Neural cell (in vitro differentiated cells): ENCODE data around the gene IFT122. TPM values are rescaled to one million over a fixed set of nuclear protein-coding genes. Genes with fewer than 3 reads are reported as not detected.

Source experiments
- H2AFZ ChIP-seq: fragments of 200-600, 300-800 bp; sonication (generic), shearing (Covaris generic); 2 replicates; pipeline ENCODE4 v1.6.0; 2014; ENCODE audit warnings: low read depth, mild to moderate bottlenecking, antibody characterized with exemption, low read length, moderate library complexity
- H3F3A ChIP-seq: fragments of 200-600 bp; shearing (Covaris generic); 2 replicates; pipeline ENCODE4 v1.6.1; 2016; ENCODE audit warnings: mild to moderate bottlenecking, moderate library complexity, mixed read lengths, antibody characterized with exemption, low read length; ENCODE audit not compliant: insufficient read depth, poor library complexity, severe bottlenecking
- H3K27ac ChIP-seq: fragments of 200-600, 300-800 bp; sonication (generic), shearing (Covaris generic); 2 replicates; pipeline ENCODE4 v1.5.1; 2014; ENCODE audit warnings: mild to moderate bottlenecking, low read length, moderate library complexity
- H3K27me3 ChIP-seq: fragments of 300-800, 200-600 bp; sonication (generic), shearing (Covaris generic); 2 replicates; pipeline ENCODE4 v1.6.0; 2014; ENCODE audit warnings: mild to moderate bottlenecking, low read depth, low read length, moderate library complexity; ENCODE audit not compliant: insufficient read depth
- H3K36me3 ChIP-seq: fragments of 300-800, 200-600 bp; sonication (generic), shearing (Covaris generic); 2 replicates; pipeline ENCODE4 v1.5.1; 2014; ENCODE audit warnings: mild to moderate bottlenecking, antibody characterized with exemption, low read length, moderate library complexity; ENCODE audit not compliant: insufficient read depth
- H3K4me2 ChIP-seq: fragments of 300-800, 200-600 bp; sonication (generic), shearing (Covaris generic); 2 replicates; pipeline ENCODE4 v1.6.0; 2014; ENCODE audit warnings: mild to moderate bottlenecking, low read length
- H3K4me3 ChIP-seq: fragments of 300-800, 200-600 bp; sonication (generic), shearing (Covaris generic); 2 replicates; pipeline ENCODE4 v1.5.1; 2014; ENCODE audit warnings: mild to moderate bottlenecking, low read length, moderate library complexity
- H3K79me2 ChIP-seq: fragments of 200-600 bp; shearing (Covaris generic); replicated peaks from 2 replicates; pipeline ENCODE4 v1.6.0; 2014; ENCODE audit warnings: mild to moderate bottlenecking, low read length, moderate library complexity; ENCODE audit not compliant: insufficient read depth
- H3K9ac ChIP-seq: fragments of 300-800, 200-600 bp; sonication (generic), shearing (Covaris generic); 2 replicates; pipeline ENCODE4 v1.6.1; 2016; ENCODE audit warnings: mild to moderate bottlenecking, low read length, mixed read lengths
- H3K9me2 ChIP-seq: fragments of 200-600 bp; shearing (Covaris generic); 2 replicates; pipeline ENCODE4 v1.6.1; 2016; ENCODE audit warnings: mild to moderate bottlenecking, low read length, mixed read lengths; ENCODE audit not compliant: insufficient read depth
- H3K9me3 ChIP-seq: fragments of 200-600, 300-800 bp; sonication (generic), shearing (Covaris generic); 2 replicates; pipeline ENCODE4 v1.6.1; 2016; ENCODE audit warnings: mild to moderate bottlenecking, mixed run types, low read length, moderate library complexity, mixed read lengths
- H4K20me1 ChIP-seq: fragments of 200-600 bp; shearing (Covaris generic); 2 replicates; pipeline ENCODE4 v1.6.1; 2016; ENCODE audit warnings: mild to moderate bottlenecking, mixed run types; ENCODE audit not compliant: insufficient read depth
- EP300 ChIP-seq: fragments of 450-650 bp; conservative IDR thresholded peaks from 2 replicates; pipeline ENCODE4 v1.6.1; 2014; ENCODE audit warnings: antibody characterized with exemption, mild to moderate bottlenecking, moderate library complexity; ENCODE audit not compliant: poor library complexity, severe bottlenecking
- EZH2 ChIP-seq: fragments of 200-600, 300-800 bp; shearing (Covaris generic), sonication (generic); IDR thresholded peaks from 2 replicates; pipeline ENCODE4 v1.6.1; 2014; ENCODE audit warnings: antibody characterized with exemption, low read length, borderline replicate concordance, mild to moderate bottlenecking; ENCODE audit not compliant: insufficient read depth, poor library complexity, severe bottlenecking
- MXI1 ChIP-seq: fragments of 450-650 bp; conservative IDR thresholded peaks from 2 replicates; pipeline ENCODE4 v1.6.1; 2014; ENCODE audit warnings: antibody characterized with exemption, mild to moderate bottlenecking; ENCODE audit not compliant: poor library complexity, severe bottlenecking
- POLR2AphosphoS5 ChIP-seq: IDR thresholded peaks from 2 replicates; pipeline ENCODE4 v1.6.1; 2012
- RAD21 ChIP-seq: fragments of 450-650 bp; conservative IDR thresholded peaks from 2 replicates; pipeline ENCODE4 v1.6.1; 2014; ENCODE audit warnings: antibody characterized with exemption, mild to moderate bottlenecking, moderate library complexity
- REST ChIP-seq: IDR thresholded peaks from 2 replicates; pipeline ENCODE4 v1.6.1; 2012; ENCODE audit warnings: borderline replicate concordance
- SMC3 ChIP-seq: fragments of 450-650 bp; conservative IDR thresholded peaks from 2 replicates; pipeline ENCODE4 v1.6.1; 2014; ENCODE audit warnings: antibody characterized with exemption, mild to moderate bottlenecking, moderate library complexity; ENCODE audit not compliant: poor library complexity
- TAF1 ChIP-seq: IDR thresholded peaks from 2 replicates; pipeline ENCODE4 v1.6.1; 2012; ENCODE audit warnings: low read depth
- polyA plus RNA-seq: library from polyadenylated mRNA; depleted of rRNA; stranded (reverse); fragments of >200 nt; gene quantifications from 2 replicates; pipeline ENCODE4 v1.2.3, GENCODE V29; 2014
- TF ChIP-seq, protein P1 (sequence below): fragments of 450-650 bp; IDR thresholded peaks from 2 replicates; pipeline ENCODE4 v1.5.1; 2014; ENCODE audit warnings: antibody characterized with exemption, mild to moderate bottlenecking, moderate library complexity; ENCODE audit not compliant: poor library complexity, severe bottlenecking

Gene IFT122
- polyA plus RNA-seq, 1 donor from 2014 or later, result 28.3 TPM

GRCh38 chr3:129491794-129492193 lies 51.8 kb downstream of the IFT122 start:
- no peaks in the 10 kb centered on the region for H4K20me1 ChIP-seq
- no peaks in the 10 kb centered on the region for H3K36me3 ChIP-seq
- H3F3A ChIP-seq, result no peaks in the 10 kb centered on the region
- H3K27ac ChIP-seq, result no peak overlapping the region
- no peak overlapping the region for H2AFZ ChIP-seq
- no peaks in the 10 kb centered on the region for H3K79me2 ChIP-seq
- no peaks in the 10 kb centered on the region for H3K9me2 ChIP-seq
- H3K9me3 ChIP-seq, result no peaks in the 10 kb centered on the region
- H3K4me3 ChIP-seq, result no peak overlapping the region
- H3K27me3 ChIP-seq, result no peaks in the 10 kb centered on the region
- TF ChIP-seq EP300 (no peak), SMC3 (no peak), POLR2AphosphoS5 (no peak), RAD21 (no peak), MXI1 (no peak), TAF1 (no peak), EZH2 (no peak), REST (no peak)
- TF ChIP-seq, protein P1, sequence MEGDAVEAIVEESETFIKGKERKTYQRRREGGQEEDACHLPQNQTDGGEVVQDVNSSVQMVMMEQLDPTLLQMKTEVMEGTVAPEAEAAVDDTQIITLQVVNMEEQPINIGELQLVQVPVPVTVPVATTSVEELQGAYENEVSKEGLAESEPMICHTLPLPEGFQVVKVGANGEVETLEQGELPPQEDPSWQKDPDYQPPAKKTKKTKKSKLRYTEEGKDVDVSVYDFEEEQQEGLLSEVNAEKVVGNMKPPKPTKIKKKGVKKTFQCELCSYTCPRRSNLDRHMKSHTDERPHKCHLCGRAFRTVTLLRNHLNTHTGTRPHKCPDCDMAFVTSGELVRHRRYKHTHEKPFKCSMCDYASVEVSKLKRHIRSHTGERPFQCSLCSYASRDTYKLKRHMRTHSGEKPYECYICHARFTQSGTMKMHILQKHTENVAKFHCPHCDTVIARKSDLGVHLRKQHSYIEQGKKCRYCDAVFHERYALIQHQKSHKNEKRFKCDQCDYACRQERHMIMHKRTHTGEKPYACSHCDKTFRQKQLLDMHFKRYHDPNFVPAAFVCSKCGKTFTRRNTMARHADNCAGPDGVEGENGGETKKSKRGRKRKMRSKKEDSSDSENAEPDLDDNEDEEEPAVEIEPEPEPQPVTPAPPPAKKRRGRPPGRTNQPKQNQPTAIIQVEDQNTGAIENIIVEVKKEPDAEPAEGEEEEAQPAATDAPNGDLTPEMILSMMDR, result no peak
- no peak overlapping the region for H3K9ac ChIP-seq
- no peak overlapping the region for H3K4me2 ChIP-seq

DNA sequence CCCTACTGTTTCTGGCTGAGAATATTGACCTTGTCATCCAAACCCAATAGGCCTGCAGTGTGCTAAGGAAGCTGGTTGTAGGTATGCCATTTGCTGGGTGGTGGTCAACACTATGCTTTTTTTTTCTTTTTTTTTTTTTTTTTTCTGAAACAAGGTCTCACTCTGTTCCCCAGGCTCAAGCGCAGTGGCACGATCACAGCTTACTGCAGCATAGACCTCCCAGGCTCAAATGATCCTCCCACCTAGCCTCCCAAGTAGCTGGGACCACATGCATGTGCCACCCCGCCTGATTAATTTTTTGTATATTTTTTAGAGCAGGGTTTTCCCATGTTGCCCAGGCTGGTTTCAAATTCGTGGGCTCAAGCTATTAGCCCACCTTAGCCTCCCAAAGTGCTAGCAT lies 52.7 kb downstream of the IFT122 start:
- H3K79me2 ChIP-seq, result no peaks in the 10 kb centered on the region
- TF ChIP-seq TAF1, result no peak
- H3K9ac ChIP-seq, result no peak overlapping the region
- no peak overlapping the region for H3K4me3 ChIP-seq
- H3K27me3 ChIP-seq, result no peaks in the 10 kb centered on the region
- no peak overlapping the region for H3K4me2 ChIP-seq
- no peaks in the 10 kb centered on the region for H3K36me3 ChIP-seq
- H3K27ac ChIP-seq, result no peak overlapping the region
- no peaks in the 10 kb centered on the region for H3K9me3 ChIP-seq
- H3K9me2 ChIP-seq, result no peaks in the 10 kb centered on the region
- no peaks in the 10 kb centered on the region for H3F3A ChIP-seq
- no peaks in the 10 kb centered on the region for H4K20me1 ChIP-seq
- H2AFZ ChIP-seq, result no peak overlapping the region

GRCh38 chr3:129493206-129493605 lies 53.2 kb downstream of the IFT122 start:
- Histone ChIP-seq H3K4me3 (no peak overlapping the region), H3K27ac (no peak overlapping the region), H2AFZ (no peak overlapping the region), H3K9me2 (no peaks in the 10 kb centered on the region), H3K9ac (no peak overlapping the region), H4K20me1 (no peaks in the 10 kb centered on the region), H3K27me3 (no peaks in the 10 kb centered on the region), H3K9me3 (no peaks in the 10 kb centered on the region), H3F3A (no peaks in the 10 kb centered on the region), H3K36me3 (no peaks in the 10 kb centered on the region), H3K79me2 (no peaks in the 10 kb centered on the region), H3K4me2 (no peak overlapping the region)
- TF ChIP-seq EZH2, result no peak
- no peak for TF ChIP-seq TAF1
- no peak for TF ChIP-seq SMC3
- TF ChIP-seq, protein P1, result no peak
- TF ChIP-seq RAD21, result no peak
- TF ChIP-seq REST, result no peak
- no peak for TF ChIP-seq MXI1
- TF ChIP-seq EP300, result no peak
